Heart right ventricle (tissue), 16 donors: ENCODE results near the gene BRCA2. TPM values are rescaled to one million over a fixed set of nuclear protein-coding genes. Genes with fewer than 3 reads are reported as not detected.

Source experiments
- ATAC-seq, 8 donors: fragments of 200-7000 bp; cut with Tn5 transposase; one replicate each; pipeline ENCODE4 v1.9.1; 2020; ENCODE audit warnings: mild to moderate bottlenecking in 8 of 8, moderate library complexity in 8 of 8, moderate number of reproducible peaks in 1 of 8
- DNase-seq, 2 donors: peaks; one replicate each; pipeline ENCODE4 v3.0.0-alpha.2; 2020
- H3K27ac ChIP-seq, 10 donors: fragments of 200-600 bp; sonication (generic) in 2 of 10; one replicate each; pipeline versions ENCODE4 v1.5.0 to v1.8.0; 2020 to 2022; ENCODE audit warnings: mild to moderate bottlenecking in 3 of 10
- H3K27me3 ChIP-seq, 7 donors: fragments of 200-600 bp; one replicate each; pipeline ENCODE4 v1.8.0; 2021 to 2022; ENCODE audit warnings: mild to moderate bottlenecking in 2 of 7
- H3K36me3 ChIP-seq, 9 donors: fragments of 200-600 bp; sonication (generic) in 1 of 9; one replicate each; pipeline versions ENCODE4 v1.5.0 to v1.8.0; 2020 to 2022; ENCODE audit warnings: mild to moderate bottlenecking in 2 of 9
- H3K4me1 ChIP-seq, 9 donors: fragments of 200-600 bp; sonication (generic) in 1 of 9; one replicate each; pipeline versions ENCODE4 v1.5.0 to v1.8.0; 2020 to 2022; ENCODE audit warnings: mild to moderate bottlenecking in 4 of 9
- H3K4me3 ChIP-seq, 10 donors: fragments of 200-600 bp; sonication (generic) in 2 of 10; one replicate each; pipeline versions ENCODE4 v1.5.0 to v1.8.0; 2020 to 2022; ENCODE audit warnings: mild to moderate bottlenecking in 7 of 10, moderate library complexity in 2 of 10
- H3K9me3 ChIP-seq, 11 donors: fragments of 200-600 bp in 10 of 11; sonication (generic) in 2 of 11; one replicate each; pipeline versions ENCODE4 v1.5.0 to v1.8.0; 2013 to 2022; ENCODE audit warnings: mild to moderate bottlenecking in 2 of 11, control low read depth in 1 of 11, moderate library complexity in 1 of 11
- WGBS, 2 donors: extraction: QIAGEN DNeasy Blood & Tissue Kit; methylation state at CpG; one replicate each; pipeline ENCODE4 v1.1.7; 2013; ENCODE audit warnings: inconsistent platforms in 1 of 2; 5-methylcytosine and 5-hydroxymethylcytosine counted together
- intact Hi-C, 10 donors: fragments of 100-400 bp; cut with DNase I; formaldehyde crosslinking; loops; one replicate each; pipeline versions ENCODE4 v1.11.1 to v1.14.2; 2022
- polyA plus RNA-seq, 2 donors: library from polyadenylated mRNA; stranded (reverse); fragments of 200-250 nt; gene quantifications; one replicate each; pipeline ENCODE4 v1.2.3, GENCODE V29; 2013
- total RNA-seq, 10 donors: library from RNA; stranded (reverse); fragmentation: NEBNext Ultra II Directional in 3 of 10; extraction: Animal tissue kit (Norgen Biotek cat#: 25700) in 3 of 10; gene quantifications; one replicate each; pipeline versions ENCODE4 v1.2.1 to v1.2.4, GENCODE V29; 2021 to 2023
- TF ChIP-seq, protein P1 (sequence below), 9 donors: fragments of 200-600 bp; sonication (generic) in 2 of 9; IDR thresholded peaks; one replicate each; pipeline versions ENCODE4 v1.5.0 to v1.8.0; 2021 to 2022; ENCODE audit warnings: antibody characterized with exemption in 9 of 9, mild to moderate bottlenecking in 5 of 9, moderate library complexity in 1 of 9
- donor health status: Arrhythmogenic right ventricular cardiomyopathy.
- donor health status: ischemic (EF 13 %, LVEDD 7.1; RV severe dilation, severe dysfunction).
- donor health status: healthy with polysubstance abuse.
- donor health status: DM: no; HTN: yes; CAD: no.
- donor health status: DM: no; HTN: no; CAD: no.
- donor health status: ischemic (EF 25% LVEDD 6.9; RV normal size, moderate dysfunction).
- donor health status: ischemic (EF 25% LVEDD 5.7; RV mildly dilated, moderate dysfunction).
- donor health status: healthy.
- donor health status: DM: yes; HTN: yes; CAD: no.
- donor health status: Ischemic cardiomyopathy.
- donor health status: ischemic (EF 35%, LVEDD 5.7; RV mildly dilated, moderate dysfunction).
- donor health status: nonischemic (EF 11% LVEDD 7.7; RV severe dilation, severe dysfunction).
- donor health status: DM: yes; HTN: yes; CAD: no.
- donor health status: PGD.
- donor health status: ischemic (EF 29% LVEDD 5.4; RV normal size, mild dysfunction).
- donor health status: nonischemic (EF 23%, LVEDD 6.1; RV moderate dilation, normal function).

The BRCA2 gene
- total and polyA plus RNA-seq, 12 donors = 0.04 to 2.3 (median 0.31) TPM

DNA sequence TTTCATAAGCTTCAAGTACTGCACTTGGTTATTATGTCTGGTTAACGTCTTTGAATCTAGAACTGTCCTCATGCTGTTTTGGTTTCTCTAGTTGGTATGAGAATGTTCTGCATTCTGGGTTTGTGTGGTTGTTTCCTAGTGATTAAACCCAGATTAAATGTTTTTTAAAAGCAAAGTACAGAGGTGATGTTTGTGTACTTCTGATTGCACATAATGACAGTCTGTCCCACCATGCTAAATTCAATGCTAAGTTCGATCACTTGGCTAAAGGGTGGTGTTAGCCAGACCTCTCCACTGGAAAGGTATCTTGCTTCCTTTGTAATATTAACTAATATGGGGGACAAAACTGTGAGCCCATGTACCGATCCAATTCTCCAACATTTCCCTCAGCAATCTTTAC, 98.0 kb downstream of the BRCA2 start:
- DNase-seq (no peak), ATAC-seq (no peak)
- Histone ChIP-seq H3K27me3 (no peaks in the 10 kb centered on the region), H3K4me3 (no peak overlapping the region), H3K4me1 (peaks cover 0 to 18% (median 13%) of the 10 kb centered on the region in 9 donors), H3K36me3 (no peaks in the 10 kb centered on the region), H3K27ac (no peak overlapping the region), H3K9me3 (no peaks in the 10 kb centered on the region)
- WGBS, 2 donors = 98 to 99% methylated on average over 3 of the region's 3 CpGs
- TF ChIP-seq, protein P1, sequence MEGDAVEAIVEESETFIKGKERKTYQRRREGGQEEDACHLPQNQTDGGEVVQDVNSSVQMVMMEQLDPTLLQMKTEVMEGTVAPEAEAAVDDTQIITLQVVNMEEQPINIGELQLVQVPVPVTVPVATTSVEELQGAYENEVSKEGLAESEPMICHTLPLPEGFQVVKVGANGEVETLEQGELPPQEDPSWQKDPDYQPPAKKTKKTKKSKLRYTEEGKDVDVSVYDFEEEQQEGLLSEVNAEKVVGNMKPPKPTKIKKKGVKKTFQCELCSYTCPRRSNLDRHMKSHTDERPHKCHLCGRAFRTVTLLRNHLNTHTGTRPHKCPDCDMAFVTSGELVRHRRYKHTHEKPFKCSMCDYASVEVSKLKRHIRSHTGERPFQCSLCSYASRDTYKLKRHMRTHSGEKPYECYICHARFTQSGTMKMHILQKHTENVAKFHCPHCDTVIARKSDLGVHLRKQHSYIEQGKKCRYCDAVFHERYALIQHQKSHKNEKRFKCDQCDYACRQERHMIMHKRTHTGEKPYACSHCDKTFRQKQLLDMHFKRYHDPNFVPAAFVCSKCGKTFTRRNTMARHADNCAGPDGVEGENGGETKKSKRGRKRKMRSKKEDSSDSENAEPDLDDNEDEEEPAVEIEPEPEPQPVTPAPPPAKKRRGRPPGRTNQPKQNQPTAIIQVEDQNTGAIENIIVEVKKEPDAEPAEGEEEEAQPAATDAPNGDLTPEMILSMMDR (IDR thresholded peaks at IDR 0.05) = no peak
- intact Hi-C loops = no loop called here

DNA sequence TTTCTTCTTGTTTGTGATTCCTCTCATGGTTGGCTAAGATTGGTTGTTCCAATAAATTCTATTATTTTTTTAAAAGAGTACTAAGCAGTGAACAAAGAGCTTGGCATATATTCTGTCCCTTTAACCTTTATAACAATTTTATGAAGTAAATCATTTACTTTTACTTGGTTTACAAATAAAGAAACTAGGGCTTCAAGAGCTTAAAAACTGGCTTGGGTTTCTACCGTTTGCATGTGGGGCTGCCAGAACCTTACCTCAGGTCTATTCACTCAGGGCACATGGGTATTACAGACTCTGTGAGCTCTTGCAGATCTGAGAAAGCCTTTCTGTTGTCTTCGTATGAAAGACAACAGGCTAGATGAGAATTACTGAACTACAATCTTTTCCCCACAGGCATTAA, 99.3 kb downstream of the BRCA2 start:
- WGBS, 2 donors = 88% methylated on average over 2 of the region's 2 CpGs
- intact Hi-C loops = no loop called here

DNA sequence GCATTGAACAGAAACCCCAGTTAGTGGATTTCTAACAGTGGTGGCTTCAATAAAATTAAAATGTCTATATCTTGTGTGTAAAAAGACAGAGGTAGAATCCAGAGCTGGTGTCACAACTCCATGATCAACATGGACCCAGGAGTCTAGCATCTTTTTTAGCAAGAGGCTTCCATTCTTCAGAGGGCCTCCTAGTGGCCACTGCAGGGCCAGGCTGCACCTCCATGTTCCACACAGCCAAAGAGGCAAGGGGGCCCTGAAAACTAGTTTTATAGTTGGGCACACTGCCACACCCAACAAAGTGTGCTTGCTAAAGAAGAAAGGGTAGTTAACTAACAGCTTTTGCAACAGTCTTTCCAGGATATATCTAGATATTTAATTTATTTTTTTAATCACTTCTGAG, 99.7 kb downstream of the BRCA2 start:
- Histone ChIP-seq H3K4me1 (peaks cover 0 to 6% (median 5%) of the 10 kb centered on the region in 9 donors), H3K9me3 (peaks cover 0 to 13% (median 0%) of the 10 kb centered on the region in 11 donors), H3K4me3 (no peak overlapping the region), H3K36me3 (peaks cover 0 to 8% (median 0%) of the 10 kb centered on the region in 9 donors), H3K27ac (no peak overlapping the region), H3K27me3 (no peaks in the 10 kb centered on the region)
- no peak for ATAC-seq
- intact Hi-C loops = no loop called here
- no peak for DNase-seq
- TF ChIP-seq, protein P1 (IDR thresholded peaks at IDR 0.05) = peak in 7 of 9 donors; percentile 19 to 51 (median 27)

More for the DNA sequence above, 99.3 kb downstream of the BRCA2 start:
- H3K27me3 ChIP-seq = no peaks in the 10 kb centered on the region
- peaks cover 0 to 4% (median 0%) of the 10 kb centered on the region in 9 donors for H3K36me3 ChIP-seq
- H3K9me3 ChIP-seq = peaks cover 0 to 9% (median 0%) of the 10 kb centered on the region in 11 donors
- H3K4me3 ChIP-seq = no peak overlapping the region
- no peak overlapping the region for H3K27ac ChIP-seq
- DNase-seq (no peak), ATAC-seq (no peak)
- TF ChIP-seq, protein P1 (IDR thresholded peaks at IDR 0.05) = no peak
- peaks cover 0 to 10% (median 6%) of the 10 kb centered on the region in 9 donors for H3K4me1 ChIP-seq

DNA sequence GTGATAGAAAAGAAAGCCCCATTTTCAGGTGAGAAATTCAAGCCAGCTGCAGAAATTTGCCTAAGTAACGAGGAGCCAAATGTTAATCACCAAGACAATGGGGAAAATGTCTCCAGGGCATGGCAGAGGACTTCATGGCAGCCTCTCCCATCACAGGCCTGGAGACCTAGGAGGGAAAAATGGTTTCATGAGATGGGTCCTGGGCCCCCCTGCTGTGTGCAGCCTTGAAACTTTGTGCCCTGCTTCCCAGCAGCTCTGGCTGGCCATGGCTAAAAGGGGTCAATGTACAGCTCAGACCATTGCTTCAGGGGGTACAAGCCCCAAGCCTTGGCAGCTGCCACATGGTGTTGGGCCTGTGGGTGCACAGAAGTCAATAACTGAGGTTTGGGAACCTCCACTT, 102.7 kb downstream of the BRCA2 start:
- ATAC-seq (no peak), DNase-seq (no peak)
- Histone ChIP-seq H3K36me3 (peaks cover 0 to 14% (median 0%) of the 10 kb centered on the region in 9 donors), H3K4me3 (no peak overlapping the region), H3K4me1 (no peaks in the 10 kb centered on the region), H3K27ac (no peak overlapping the region), H3K9me3 (peaks cover 0 to 17% (median 0%) of the 10 kb centered on the region in 11 donors), H3K27me3 (no peaks in the 10 kb centered on the region)
- TF ChIP-seq, protein P1 (IDR thresholded peaks at IDR 0.05) = no peak
- intact Hi-C loops = no loop called here
- 98 to 100% methylated on average over 1 of the region's 1 CpG for WGBS, 2 donors
